ENCODE measurements around the gene PLPPR1.

- TF ChIP-seq, protein P1, sequence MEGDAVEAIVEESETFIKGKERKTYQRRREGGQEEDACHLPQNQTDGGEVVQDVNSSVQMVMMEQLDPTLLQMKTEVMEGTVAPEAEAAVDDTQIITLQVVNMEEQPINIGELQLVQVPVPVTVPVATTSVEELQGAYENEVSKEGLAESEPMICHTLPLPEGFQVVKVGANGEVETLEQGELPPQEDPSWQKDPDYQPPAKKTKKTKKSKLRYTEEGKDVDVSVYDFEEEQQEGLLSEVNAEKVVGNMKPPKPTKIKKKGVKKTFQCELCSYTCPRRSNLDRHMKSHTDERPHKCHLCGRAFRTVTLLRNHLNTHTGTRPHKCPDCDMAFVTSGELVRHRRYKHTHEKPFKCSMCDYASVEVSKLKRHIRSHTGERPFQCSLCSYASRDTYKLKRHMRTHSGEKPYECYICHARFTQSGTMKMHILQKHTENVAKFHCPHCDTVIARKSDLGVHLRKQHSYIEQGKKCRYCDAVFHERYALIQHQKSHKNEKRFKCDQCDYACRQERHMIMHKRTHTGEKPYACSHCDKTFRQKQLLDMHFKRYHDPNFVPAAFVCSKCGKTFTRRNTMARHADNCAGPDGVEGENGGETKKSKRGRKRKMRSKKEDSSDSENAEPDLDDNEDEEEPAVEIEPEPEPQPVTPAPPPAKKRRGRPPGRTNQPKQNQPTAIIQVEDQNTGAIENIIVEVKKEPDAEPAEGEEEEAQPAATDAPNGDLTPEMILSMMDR (IDR thresholded peaks at IDR 0.05): no peak
- TF ChIP-seq EZH2 (IDR thresholded peaks at IDR 0.05): no peak
Measured at GRCh38 chr9:101167490-101168134, 139.1 kb downstream of the PLPPR1 start.

All from neural progenitor cell (in vitro differentiated cells).